GM19324 (cell line): ENCODE measurements around the gene ATP5MC3.

Experiments used
- ATAC-seq: cut with Tn5 transposase; IDR thresholded peaks from one replicate; pipeline ENCODE4 v1.9.1; 2021; ENCODE audit warnings: mild to moderate bottlenecking, moderate library complexity; ENCODE audit not compliant: unreplicated experiment, low FRiP score

ATP5MC3 gene

GRCh38 chr2:175169191-175169590, 12.3 kb downstream of the ATP5MC3 start:
- no peak for ATAC-seq

GRCh38 chr2:175168564-175168945, 13.0 kb downstream of the ATP5MC3 start:
- peak; percentile 28 for ATAC-seq

GRCh38 chr2:175167792-175168563, 13.5 kb downstream of the ATP5MC3 start, which contains the start of gene ATF2:
Gene ATF2 (minus strand): TSS chr2:175168203. CDS start chr2:175136443, 31,760 bp downstream.
- peak; percentile 99 for ATAC-seq

GRCh38 chr2:175167076-175167791, 14.3 kb downstream of the ATP5MC3 start:
- no peak for ATAC-seq

- no peak for ATAC-seq
These were observed 15.2 kb downstream of the ATP5MC3 start for GRCh38 chr2:175166216-175166824.

- no peak for ATAC-seq
These were observed 17.3 kb downstream of the ATP5MC3 start for GRCh38 chr2:175164235-175164634.

GRCh38 chr2:175158894-175159293, 22.6 kb downstream of the ATP5MC3 start:
- no peak for ATAC-seq

- ATAC-seq = no peak
These were observed 25.0 kb downstream of the ATP5MC3 start for GRCh38 chr2:175156534-175156933.

- ATAC-seq = no peak
These were observed 26.8 kb downstream of the ATP5MC3 start for GRCh38 chr2:175154661-175155082.

- ATAC-seq = peak; percentile 75
These were observed 29.3 kb downstream of the ATP5MC3 start for GRCh38 chr2:175152242-175152641.

GRCh38 chr2:175151791-175152190, 29.7 kb downstream of the ATP5MC3 start:
- ATAC-seq = no peak

GRCh38 chr2:175147186-175147585, 34.3 kb downstream of the ATP5MC3 start:
- ATAC-seq = no peak

GRCh38 chr2:175143678-175144077, 37.8 kb downstream of the ATP5MC3 start:
- ATAC-seq = no peak

GRCh38 chr2:175143191-175143590, 38.3 kb downstream of the ATP5MC3 start:
- ATAC-seq = no peak

- no peak for ATAC-seq
These were observed 41.2 kb downstream of the ATP5MC3 start for GRCh38 chr2:175140332-175140731.

GRCh38 chr2:175137793-175138192, 43.7 kb downstream of the ATP5MC3 start:
- ATAC-seq = no peak

- ATAC-seq = peak; percentile 65
These were observed 44.9 kb downstream of the ATP5MC3 start for GRCh38 chr2:175136334-175137215.

- no peak for ATAC-seq
These were observed 45.6 kb downstream of the ATP5MC3 start for GRCh38 chr2:175135862-175136261.

GRCh38 chr2:175135177-175135576, 46.3 kb downstream of the ATP5MC3 start:
- no peak for ATAC-seq

- ATAC-seq = no peak
These were observed 50.3 kb downstream of the ATP5MC3 start for GRCh38 chr2:175131252-175131651.
